Heart left ventricle (tissue), 13 donors: Measurements from ENCODE around the gene ST7.
"Not testable (repeated sequence)": the region's sequence is repeated elsewhere in the genome, so short reads cannot be mapped to it uniquely, and the experiment has no call there.

Experiments used
- POLR2A ChIP-seq, 2 donors: fragments of 450-650 bp; IDR thresholded peaks; one replicate each; pipeline ENCODE4 v1.6.1; 2017; ENCODE audit warnings: antibody characterized with exemption in 2 of 2, mild to moderate bottlenecking in 2 of 2, moderate library complexity in 2 of 2
- TF ChIP-seq, protein P1 (sequence below), 12 donors: fragments of 200-600 bp; sonication (generic) in 4 of 12; IDR thresholded peaks; one replicate each; pipeline versions ENCODE4 v1.5.0 to v1.8.0; 2018 to 2022; ENCODE audit warnings: antibody characterized with exemption in 12 of 12, mild to moderate bottlenecking in 5 of 12
- donor health status: ischemic (EF 13 %, LVEDD 7.1; RV severe dilation, severe dysfunction).
- donor health status: DM: no; HTN: yes; CAD: no.
- donor health status: DM: no; HTN: no; CAD: no.
- donor health status: ischemic (EF 25% LVEDD 6.9; RV normal size, moderate dysfunction).
- donor health status: ischemic (EF 25% LVEDD 5.7; RV mildly dilated, moderate dysfunction).
- donor health status: ischemic (EF 35%, LVEDD 5.7; RV mildly dilated, moderate dysfunction).
- donor health status: nonischemic (EF 11% LVEDD 7.7; RV severe dilation, severe dysfunction).
- donor health status: DM: yes; HTN: yes; CAD: no.
- donor health status: PGD.
- donor health status: ischemic (EF 29% LVEDD 5.4; RV normal size, mild dysfunction).
- donor health status: nonischemic (EF 23%, LVEDD 6.1; RV moderate dilation, normal function).

DNA sequence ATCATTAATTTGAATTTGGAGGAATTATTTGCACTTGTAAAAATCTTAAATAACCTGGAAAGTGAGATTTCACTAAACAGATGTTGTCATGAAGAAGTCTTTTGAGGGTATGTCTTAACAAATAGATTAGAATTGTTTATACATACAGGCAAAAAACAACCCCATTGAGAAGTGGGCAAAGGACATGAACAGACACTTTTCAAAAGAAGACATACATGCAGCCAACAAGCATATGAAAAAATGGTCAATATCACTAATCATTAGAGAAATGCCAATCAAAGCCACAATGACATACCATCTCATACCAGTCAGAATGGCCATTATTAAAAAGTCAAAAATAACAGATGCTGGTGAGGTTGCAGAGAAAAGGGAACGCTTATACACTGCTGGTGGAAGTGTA, 77.0 kb downstream of the ST7 start:
- TF ChIP-seq, protein P1, sequence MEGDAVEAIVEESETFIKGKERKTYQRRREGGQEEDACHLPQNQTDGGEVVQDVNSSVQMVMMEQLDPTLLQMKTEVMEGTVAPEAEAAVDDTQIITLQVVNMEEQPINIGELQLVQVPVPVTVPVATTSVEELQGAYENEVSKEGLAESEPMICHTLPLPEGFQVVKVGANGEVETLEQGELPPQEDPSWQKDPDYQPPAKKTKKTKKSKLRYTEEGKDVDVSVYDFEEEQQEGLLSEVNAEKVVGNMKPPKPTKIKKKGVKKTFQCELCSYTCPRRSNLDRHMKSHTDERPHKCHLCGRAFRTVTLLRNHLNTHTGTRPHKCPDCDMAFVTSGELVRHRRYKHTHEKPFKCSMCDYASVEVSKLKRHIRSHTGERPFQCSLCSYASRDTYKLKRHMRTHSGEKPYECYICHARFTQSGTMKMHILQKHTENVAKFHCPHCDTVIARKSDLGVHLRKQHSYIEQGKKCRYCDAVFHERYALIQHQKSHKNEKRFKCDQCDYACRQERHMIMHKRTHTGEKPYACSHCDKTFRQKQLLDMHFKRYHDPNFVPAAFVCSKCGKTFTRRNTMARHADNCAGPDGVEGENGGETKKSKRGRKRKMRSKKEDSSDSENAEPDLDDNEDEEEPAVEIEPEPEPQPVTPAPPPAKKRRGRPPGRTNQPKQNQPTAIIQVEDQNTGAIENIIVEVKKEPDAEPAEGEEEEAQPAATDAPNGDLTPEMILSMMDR (IDR thresholded peaks at IDR 0.05), result not testable (repeated sequence)
- TF ChIP-seq POLR2A (IDR thresholded peaks at IDR 0.05), result not testable (repeated sequence)
